ENCODE results near the gene ZDHHC14.

GRCh38 chr6:157466342-157466648 lies 85.3 kb downstream of the ZDHHC14 start:
- TF ChIP-seq CTCF (optimal IDR thresholded peaks at IDR 0.05 in 1 of 3, IDR thresholded peaks at IDR 0.05 in 1 of 3, conservative IDR thresholded peaks at IDR 0.05 in 1 of 3; ENCODE audit: extremely low read depth in 1 of 3, insufficient read depth in 2 of 3, low read length in 3 of 3) (no peak), EZH2 (IDR thresholded peaks at IDR 0.05; ENCODE audit: low read length) (no peak)
